ENCODE data around the gene APOBR.
"Not testable (repeated sequence)": the region's sequence is repeated elsewhere in the genome, so short reads cannot be mapped to it uniquely, and the experiment has no call there.

The APOBR gene

DNA sequence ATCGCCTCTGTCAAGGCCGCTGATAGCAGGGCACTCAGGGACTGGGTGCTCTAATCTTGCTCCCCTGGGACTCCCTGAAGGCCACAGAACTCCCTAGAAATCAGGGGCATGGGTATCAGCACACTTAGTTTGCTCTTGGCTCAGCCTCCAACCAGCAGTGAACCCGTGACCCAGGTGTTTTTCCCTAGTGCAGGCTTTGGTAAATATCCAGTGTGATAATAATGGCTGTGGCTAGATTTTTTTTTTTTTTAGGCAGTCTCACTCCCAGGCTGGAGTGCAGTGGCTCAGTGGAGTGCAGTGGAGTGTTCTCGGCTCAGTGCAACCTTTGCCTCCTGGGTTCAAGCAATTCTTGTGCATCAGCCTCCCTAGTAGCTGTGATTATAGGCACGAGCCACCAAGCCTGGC, 34.0 kb downstream of the APOBR start:
- DNase-seq: no peak

DNA sequence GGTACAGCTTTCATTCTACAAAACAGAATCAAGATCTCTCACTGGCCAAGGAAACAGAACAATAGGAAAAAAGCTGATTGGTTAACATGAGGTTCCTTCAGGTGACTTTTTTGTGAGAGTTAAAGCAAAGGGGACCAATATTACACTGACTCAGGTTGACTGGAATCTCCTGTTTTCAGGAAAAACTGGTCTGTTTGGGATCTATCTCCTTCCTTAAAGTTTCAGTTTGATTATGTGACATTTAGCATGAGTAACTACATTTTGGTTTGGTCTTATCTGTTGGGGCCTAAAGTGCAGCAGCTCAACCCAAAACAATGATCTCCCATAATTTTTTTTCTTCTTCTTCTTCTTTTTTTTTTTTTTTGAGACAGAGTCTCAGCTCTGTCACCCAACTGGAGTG, 34.7 kb downstream of the APOBR start:
- DNase-seq: no peak

DNA sequence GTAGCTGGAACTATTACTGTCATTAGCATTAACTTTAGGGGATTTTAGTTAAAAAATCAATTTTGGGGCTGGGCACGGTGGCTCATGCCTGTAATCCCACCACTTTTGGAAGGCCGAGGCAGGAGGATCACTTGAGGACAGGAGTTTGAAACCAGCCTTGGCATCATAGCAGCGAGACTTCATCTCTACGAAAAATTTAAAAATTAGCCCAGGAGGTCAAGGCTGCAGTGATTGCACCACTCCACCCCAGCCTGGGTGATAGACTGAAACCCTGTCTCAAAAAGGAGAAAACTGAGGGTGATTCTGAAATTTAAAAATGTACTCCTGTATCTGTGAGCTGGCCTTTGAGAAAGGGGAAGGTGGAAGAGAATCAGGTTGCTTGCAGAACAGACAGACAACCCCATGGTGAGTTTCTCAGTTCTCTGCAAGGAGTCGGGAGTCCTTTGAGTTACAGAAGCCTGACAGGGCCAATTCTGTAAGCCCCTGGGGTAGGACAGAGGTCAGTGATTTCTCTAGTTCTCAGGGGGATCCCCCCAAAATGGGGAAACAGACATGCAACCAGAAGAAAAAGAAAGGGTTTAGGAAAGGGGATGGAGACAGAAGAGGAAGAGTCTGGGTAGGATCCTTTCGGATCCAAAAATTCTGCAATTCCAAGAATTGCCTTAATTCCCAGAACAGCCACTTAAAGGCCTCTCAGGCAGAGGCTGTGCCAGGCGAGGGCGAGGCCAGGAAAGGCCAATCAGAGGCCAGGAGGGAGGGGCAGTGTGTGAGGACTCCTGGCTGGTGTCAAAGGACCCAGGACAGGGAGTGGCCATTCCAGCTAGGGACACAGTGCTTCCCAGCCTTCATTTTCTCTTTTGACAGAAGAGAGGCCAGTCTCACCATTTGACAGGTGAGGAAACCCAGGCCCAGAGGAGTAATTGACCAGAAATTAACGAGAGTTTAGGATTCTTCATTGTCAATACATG, 37.6 kb downstream of the APOBR start:
- DNase-seq: no peak

DNA sequence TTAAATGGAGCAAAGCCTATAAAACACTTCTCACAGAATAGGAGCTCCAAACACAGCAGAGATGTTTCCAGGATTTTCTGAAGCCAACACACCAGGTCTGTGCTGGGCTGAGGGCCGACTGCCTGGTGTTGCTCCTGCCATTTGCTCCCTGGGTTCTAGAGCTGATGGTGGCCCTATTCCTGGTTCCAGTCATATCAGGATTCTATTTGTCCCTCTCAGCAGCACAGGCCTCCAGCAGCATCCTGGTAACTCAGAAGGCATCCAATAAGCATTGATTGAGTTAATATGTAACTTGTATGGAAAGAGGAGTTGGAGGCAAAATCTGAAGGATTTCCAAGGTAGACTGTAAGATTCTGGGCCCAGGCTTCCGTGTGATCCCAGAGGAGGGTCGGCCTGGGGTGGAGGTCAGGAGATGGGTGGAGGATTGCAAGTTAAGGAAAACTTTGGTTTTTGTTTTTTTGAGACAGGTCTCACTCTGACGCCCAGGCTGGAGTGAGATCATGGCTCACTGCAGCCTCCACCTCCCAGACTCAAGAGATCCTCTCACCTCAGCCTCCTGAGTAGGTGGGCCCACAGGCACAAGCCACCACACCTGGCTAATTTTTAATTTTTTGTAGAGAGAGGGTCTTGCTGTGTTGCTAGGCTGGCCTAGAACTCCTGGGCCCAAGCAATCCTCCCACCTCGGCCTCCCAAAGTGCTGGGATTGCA, 38.7 kb downstream of the APOBR start:
- DNase-seq: no peak

DNA sequence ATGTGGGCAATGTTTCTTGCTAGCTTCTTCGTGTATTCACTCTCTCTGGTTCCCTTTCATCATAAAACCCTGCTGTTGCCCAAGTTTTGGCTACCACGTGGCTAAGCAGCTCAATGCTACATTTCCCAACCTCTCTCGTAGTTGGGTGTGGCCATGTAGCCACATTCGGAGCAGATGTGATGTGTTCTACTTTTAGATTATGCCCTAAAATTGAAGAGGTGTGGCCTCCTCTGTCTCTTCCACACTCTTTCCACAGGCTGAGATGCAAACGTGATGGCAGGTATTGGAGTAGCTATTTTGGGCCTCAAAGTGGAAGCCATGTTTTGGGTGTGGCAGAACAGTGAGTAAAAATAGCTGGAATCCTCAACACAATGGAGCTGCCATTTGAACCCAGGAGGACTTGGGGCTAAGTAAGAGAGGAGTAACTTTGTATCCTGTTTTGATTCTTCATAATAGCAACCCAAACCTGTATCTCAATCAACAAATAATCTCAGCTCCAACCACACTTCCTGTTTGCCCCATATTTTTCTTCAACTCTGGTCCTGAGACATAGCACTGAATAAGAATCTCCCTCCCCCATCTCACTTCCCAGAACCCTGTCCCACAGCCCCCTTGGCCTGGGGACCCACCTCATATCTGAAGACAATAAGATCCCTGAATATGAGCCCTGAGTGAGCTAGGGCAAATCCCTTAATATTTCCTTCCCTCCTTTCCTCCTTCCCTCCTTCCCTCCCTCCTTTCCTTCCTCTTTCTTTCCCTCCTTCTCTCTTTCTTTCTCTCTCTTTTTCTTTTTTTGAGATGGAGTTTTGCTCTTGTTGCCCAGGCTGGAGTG, 40.3 kb downstream of the APOBR start:
- no peak for DNase-seq

DNA sequence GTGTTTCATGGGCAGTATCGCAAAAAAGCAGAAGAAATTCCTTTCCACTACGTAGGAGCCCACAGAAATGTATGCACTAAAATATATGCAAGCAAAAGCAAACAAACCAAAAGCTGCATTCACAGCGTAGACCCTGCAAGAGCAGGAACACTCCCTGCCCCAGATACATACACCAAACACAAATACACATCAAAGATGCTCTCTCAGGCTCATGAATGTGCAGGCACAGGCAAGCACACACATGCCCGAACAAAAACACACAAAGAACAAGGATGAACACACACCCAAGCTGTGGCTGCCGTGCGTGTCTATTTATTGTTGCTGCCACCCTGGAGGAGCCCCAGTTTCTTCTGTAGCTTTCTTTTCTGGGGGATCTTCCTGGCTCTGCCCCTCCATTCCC, 42.6 kb downstream of the APOBR start:
- DNase-seq: no peak

DNA sequence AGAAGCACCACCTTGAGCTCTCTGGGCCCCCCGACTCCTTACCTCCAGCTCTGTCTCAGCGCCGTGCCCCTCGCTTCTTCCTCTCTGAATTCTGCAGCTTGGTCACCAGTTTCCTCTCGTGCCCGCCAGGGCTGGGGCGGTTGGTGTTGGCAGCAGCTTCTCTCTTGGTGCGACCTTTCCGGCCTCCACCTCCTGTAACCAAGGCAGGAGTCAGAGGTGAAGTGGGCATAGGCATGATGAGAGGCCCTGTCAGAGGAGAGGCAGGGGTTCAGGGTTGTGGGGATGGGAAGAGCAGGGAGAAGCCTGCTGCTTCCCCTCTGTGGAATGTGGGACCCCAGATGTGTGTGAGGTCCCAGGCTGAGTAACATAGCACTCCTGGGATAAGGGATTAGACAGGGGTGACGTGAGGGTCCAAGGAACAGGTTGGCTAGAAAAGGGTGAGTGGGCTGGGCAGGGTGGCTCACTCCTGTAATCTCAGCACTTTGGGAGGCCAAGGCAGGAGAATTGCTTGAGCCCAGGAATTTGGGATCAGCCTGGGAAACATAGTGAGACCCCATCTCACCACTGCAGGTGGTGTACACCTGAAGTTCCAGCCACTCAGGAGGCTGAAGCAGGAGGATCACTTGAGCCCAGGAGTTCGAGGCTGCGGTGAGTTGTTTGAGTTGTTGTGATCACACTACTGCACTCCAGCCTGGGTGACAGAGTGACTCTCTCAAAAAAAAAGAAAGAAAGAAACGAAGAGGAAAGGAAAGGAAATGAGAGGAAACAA, 43.7 kb downstream of the APOBR start:
- DNase-seq: no peak

DNA sequence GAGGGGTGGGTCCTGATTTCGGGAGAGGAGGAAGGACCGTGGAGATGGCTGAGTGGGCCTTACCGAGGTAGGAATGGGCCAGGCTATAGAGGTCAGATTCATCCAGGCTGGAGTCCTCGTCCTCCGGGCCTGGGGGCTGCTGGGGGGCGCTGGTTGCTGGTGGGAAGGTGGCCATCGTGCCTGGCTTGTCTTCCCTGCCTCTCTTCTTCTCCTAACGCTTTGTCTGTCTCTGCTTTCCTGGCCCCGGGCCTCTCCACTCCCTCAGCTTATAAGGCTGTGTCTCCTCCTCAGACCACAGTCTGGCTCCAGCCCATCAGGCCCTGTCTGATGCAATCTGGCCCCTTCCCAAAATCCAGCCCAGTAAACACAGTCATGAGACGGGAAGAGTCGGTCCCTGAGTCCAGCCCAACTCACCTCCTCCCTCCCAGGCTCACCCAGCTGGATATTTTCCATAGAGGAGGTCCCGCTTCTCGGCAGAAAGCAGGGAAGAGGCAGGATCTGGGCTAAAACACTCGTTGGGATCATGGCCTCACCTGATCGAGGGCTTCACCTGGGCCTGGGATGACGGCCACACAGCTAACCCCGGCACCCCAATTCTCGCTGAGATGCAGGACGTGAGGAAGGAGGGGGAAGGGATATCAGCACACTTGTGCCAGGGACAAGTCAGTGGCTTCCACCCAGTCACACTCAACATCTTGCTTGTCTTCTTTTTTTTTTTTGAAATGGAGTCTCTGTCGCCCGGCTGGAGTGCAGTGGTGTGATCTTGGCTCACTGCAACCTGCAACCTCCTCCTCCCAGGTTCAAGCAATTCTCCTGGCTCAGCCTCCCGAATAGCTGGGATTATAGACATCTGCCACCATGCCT, 44.5 kb downstream of the APOBR start, which contains the start of gene NUPR1:
NUPR1 (minus strand) TSS at position 242 of the 864 bp plus-strand sequence; CDS start at position 175, 67 bp downstream.
- DNase-seq: no peak

DNA sequence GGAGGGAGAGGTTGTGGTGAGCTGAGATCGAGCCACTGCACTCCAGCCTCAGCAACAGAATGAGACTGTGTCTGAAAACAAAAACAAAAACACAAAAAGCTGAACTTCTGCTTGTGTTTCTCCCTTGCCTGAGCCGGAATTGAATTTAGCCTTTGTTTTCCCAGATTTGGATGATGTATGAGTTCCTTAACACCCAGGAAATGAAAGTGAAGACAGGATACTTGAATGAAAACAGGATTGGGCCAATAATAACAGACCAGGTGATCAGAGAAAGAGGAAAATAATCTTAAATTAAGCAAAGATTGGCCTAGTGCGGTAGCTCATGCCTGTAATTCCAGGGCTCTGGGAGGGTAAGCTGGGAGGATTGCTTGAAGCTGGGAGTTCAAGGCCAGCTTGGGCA, 45.9 kb downstream of the APOBR start:
- no peak for DNase-seq

DNA sequence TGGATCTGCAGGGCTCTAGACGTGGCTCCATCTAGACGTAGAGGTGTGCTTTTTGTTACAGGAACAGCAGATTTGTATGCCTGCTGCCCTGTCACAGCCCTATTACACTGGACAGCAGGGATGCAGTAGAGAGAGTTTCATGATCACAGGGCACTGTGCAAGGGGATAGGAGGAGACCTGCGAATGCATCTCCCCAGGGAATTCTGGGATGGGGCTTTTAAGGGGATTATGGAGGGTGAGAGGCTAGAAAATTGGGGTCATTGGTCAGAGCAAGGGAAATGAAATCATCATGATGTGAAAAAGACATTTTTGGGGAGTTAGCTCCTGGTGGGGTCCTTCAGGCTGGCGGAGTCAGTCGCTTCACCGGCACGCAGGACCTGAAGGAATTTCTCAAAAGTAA, 48.2 kb downstream of the APOBR start:
- no peak for DNase-seq

DNA sequence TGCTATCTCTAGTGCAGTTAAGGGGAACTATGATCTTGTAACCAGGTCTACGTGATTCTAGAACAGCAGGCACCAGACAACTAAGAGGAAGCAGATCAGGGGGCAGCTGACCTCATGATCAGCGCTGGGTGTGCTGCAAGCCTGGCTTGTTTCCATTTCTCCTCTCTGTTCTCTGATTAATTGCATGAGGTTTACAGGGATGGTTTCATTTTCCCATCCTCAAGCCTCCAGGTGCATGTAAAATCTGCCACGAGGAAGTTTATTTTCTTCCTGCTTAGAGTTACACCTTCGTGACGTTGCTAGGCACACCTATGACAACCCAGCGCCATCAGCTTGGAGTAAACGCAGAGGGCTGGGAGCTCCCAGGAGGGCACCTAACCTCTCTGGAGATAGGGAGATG, 48.6 kb downstream of the APOBR start:
- no peak for DNase-seq

DNA sequence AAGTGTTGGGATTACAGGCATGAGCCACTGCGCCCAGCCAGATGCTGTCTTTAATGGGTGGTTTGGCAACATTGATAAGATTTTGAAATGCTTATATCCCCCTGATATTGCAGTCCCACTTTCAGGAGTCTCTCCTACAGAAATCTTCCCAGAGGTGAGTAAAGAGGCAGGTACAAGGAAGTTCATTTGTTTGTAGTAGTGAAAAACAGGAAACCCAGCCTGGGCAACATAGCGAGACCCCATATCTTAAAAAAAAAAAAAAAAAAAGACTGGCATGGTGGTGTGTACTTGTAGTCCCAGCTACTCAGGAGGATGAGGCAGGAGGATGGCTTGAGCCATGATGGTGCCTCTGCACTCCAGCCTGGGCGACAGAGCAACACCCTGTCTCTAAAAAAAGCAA, 50.6 kb downstream of the APOBR start:
- no peak for DNase-seq

DNA sequence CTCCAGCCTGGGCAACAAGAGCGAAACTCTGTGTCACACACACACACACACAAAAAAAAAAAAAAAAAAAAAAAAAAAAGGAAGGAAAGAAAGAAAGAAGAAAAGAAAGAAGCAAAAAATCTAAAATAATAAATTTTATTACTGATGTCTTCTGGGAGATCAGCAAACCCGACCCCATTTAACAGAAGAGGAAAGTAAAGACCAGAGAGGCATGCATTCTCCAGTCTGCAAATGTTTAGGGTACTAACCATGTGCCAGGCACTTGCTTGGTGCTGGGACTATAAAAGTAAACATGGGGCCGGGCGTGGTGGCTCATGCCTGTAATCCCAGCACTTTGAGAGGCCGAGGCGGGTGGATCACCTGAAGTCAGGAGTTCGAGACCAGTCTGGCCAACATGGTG, 51.5 kb downstream of the APOBR start:
- DNase-seq: not testable (repeated sequence)

DNA sequence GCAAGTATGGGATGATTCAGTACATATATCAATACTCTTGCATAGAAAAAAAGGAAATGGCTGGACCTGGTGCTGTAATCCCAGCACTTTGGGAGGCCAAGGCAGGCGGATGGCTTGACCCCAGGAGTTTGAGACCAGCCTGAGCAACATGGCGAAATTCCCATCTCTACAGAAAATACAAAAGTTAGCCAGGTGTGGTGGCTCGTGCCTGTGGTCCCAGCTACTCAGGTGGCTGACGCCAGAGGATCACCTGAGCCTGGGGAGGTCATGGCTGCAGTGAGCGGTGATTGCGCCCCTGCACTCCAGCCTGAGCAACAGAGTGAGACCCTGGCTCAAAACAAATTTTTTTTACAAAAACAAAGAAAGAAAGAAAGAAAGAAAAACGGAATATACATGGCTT, 52.2 kb downstream of the APOBR start:
- DNase-seq: no peak

DNA sequence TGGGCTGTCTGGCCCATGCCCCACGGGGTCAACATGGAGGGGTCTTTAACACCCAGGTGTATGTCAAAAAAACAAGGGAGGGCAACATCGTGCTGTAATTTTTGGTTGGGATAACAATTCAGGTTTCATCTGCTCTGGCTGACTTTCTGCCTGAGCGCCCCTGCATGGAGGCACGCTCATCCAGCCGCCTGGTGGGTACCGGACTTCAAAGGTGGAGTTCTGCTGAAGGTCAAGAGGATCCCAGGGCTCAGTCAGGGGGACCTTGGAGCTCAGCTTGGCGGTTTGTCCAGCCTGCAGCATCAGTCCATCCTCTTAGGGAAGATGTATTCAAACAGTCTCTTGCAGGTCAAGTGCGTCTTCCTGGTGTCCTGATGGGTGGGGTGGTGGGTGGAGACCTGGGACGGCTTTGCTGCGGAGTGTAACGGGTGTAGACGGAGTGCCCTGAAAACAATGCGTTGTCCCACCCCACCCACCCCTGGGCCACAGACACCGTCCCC, 53.9 kb downstream of the APOBR start:
- no peak for DNase-seq

All from activated effector memory CD4-positive, alpha-beta T cell treated with anti-CD3 and anti-CD28 coated beads, Interleukin-2, amount 50 U/mL, for 16 hours (primary cell).